Endothelial cell of umbilical vein (primary cell): ENCODE measurements around the gene NEDD4L. TPM values are rescaled to one million over a fixed set of nuclear protein-coding genes. Genes with fewer than 3 reads are reported as not detected.

ENCODE experiments used
- BruUV-seq: library from RNA; stranded (reverse); fragments of 400-500 nt; replicated peaks from 2 replicates; lab custom pipeline; 2021; lab: Mats Ljungman, UMichigan
- CTCF ChIA-PET: fragments of 300-600, 350-600 bp; sonication (Branson Sonifier 250); formaldehyde crosslinking; loops from one replicate; lab custom pipeline; 2021; ENCODE audit warnings: antibody characterized with exemption, inconsistent platforms; lab: Charles Lee
- POLR2A ChIA-PET: fragments of 300-600, 350-600 bp; sonication (Branson Sonifier 250); formaldehyde crosslinking; loops from one replicate; lab custom pipeline; 2021; ENCODE audit warnings: antibody characterized with exemption, inconsistent platforms; lab: Charles Lee
- DNase-seq: peaks from one replicate; pipeline ENCODE4 v3.0.0-alpha.2; 2011; ENCODE audit warnings: low read depth, low spot score
- FAIRE-seq: peaks from 2 replicates; lab custom pipeline; 2011; peaks lifted over from hg19 to GRCh38; lab: Jason Lieb, UNC
- H2AFZ ChIP-seq: 2 replicates; pipeline ENCODE4 v1.6.0; 2012; ENCODE audit warnings: low read depth, low read length, control low read depth, inconsistent platforms
- H3K27ac ChIP-seq: 2 replicates; pipeline ENCODE4 v1.5.1; 2011; ENCODE audit warnings: low read depth, mild to moderate bottlenecking, control low read depth, low read length, moderate library complexity; ENCODE audit not compliant: insufficient read depth
- H3K27me3 ChIP-seq, 2 experiments: 2 replicates each; pipeline versions ENCODE4 v1.6.0 to v1.6.1; 2011; ENCODE audit warnings: low read length in 2 of 2, mixed read lengths in 1 of 2; ENCODE audit not compliant: control insufficient read depth in 2 of 2, insufficient read depth in 2 of 2
- H3K36me3 ChIP-seq, 2 experiments: 2 replicates in 1 of 2; 3 replicates in 1 of 2; pipeline ENCODE4 v1.5.1; 2011; ENCODE audit warnings: low read length in 2 of 2, mild to moderate bottlenecking in 1 of 2, moderate library complexity in 1 of 2; ENCODE audit not compliant: control insufficient read depth in 2 of 2, insufficient read depth in 2 of 2; ENCODE audit errors: extremely low read depth in 1 of 2
- H3K4me1 ChIP-seq: 3 replicates; pipeline ENCODE4 v1.5.1; 2011; ENCODE audit warnings: mild to moderate bottlenecking, low read length; ENCODE audit not compliant: control insufficient read depth, insufficient read depth; ENCODE audit errors: extremely low read depth
- H3K4me2 ChIP-seq: 2 replicates; pipeline ENCODE4 v1.6.1; 2011; ENCODE audit warnings: low read length, control low read depth, mixed read lengths; ENCODE audit not compliant: insufficient read depth
- H3K4me3 ChIP-seq, 3 experiments: fragments of 200-600 bp in 1 of 3; sonication (generic), shearing (Covaris generic) in 1 of 3; replicated peaks in 1 of 3; 2 replicates each; pipeline ENCODE4 v1.5.1; 2011 to 2016; ENCODE audit warnings: control low read depth in 3 of 3, low read length in 3 of 3, mild to moderate bottlenecking in 2 of 3, inconsistent platforms in 1 of 3, low read depth in 1 of 3, moderate library complexity in 1 of 3; ENCODE audit not compliant: insufficient read depth in 1 of 3
- H3K79me2 ChIP-seq: 2 replicates; pipeline ENCODE4 v1.6.0; 2012; ENCODE audit warnings: low read length, inconsistent platforms; ENCODE audit not compliant: control insufficient read depth, insufficient read depth
- H3K9ac ChIP-seq: replicated peaks from 2 replicates; pipeline ENCODE3; 2011; ENCODE audit warnings: low read length, control low read depth; ENCODE audit not compliant: insufficient read depth; ENCODE audit errors: extremely low read depth
- H3K9me1 ChIP-seq: replicated peaks from 3 replicates; pipeline ENCODE4 v1.6.0; 2011; ENCODE audit warnings: mild to moderate bottlenecking, low read length; ENCODE audit not compliant: control insufficient read depth, insufficient read depth; ENCODE audit errors: extremely low read depth
- H3K9me3 ChIP-seq: replicated peaks from 2 replicates; pipeline ENCODE4 v1.5.1; 2012; ENCODE audit warnings: low read length, inconsistent platforms; ENCODE audit not compliant: control insufficient read depth, insufficient read depth
- H4K20me1 ChIP-seq: replicated peaks from 2 replicates; pipeline ENCODE3; 2011; ENCODE audit warnings: mild to moderate bottlenecking, low read length; ENCODE audit not compliant: control insufficient read depth, insufficient read depth; ENCODE audit errors: extremely low read depth
- EZH2 ChIP-seq: IDR thresholded peaks from 2 replicates; pipeline ENCODE4 v1.6.1; 2012; ENCODE audit warnings: borderline replicate concordance, low read depth, mild to moderate bottlenecking, moderate library complexity, low read length, inconsistent platforms; ENCODE audit not compliant: severe bottlenecking
- FOS ChIP-seq: IDR thresholded peaks from 2 replicates; pipeline ENCODE4 v1.6.1; 2011; ENCODE audit warnings: mild to moderate bottlenecking, low read length, moderate library complexity, borderline replicate concordance; ENCODE audit not compliant: insufficient read depth
- GATA2 ChIP-seq: IDR thresholded peaks from 2 replicates; pipeline ENCODE4 v1.7.0; 2011; ENCODE audit warnings: low read depth, mild to moderate bottlenecking, moderate library complexity, mixed read lengths, low read length; ENCODE audit not compliant: insufficient read length, insufficient read depth
- JUN ChIP-seq: IDR thresholded peaks from 2 replicates; pipeline ENCODE4 v1.6.1; 2011; ENCODE audit warnings: borderline replicate concordance, low read depth; ENCODE audit not compliant: insufficient read length, insufficient read depth
- MYC ChIP-seq: IDR thresholded peaks from one replicate; pipeline ENCODE4 v1.6.1; 2011; ENCODE audit warnings: mild to moderate bottlenecking, low read depth, low read length
- POLR2A ChIP-seq: IDR thresholded peaks from 2 replicates; pipeline ENCODE4 v1.6.1; 2012; ENCODE audit warnings: low read depth, mild to moderate bottlenecking, control low read depth, low read length
- POLR2AphosphoS5 ChIP-seq: IDR thresholded peaks from 2 replicates; pipeline ENCODE4 v1.6.1; 2012; ENCODE audit warnings: low read depth, mild to moderate bottlenecking, control low read depth, low read length, moderate library complexity; ENCODE audit not compliant: insufficient read depth
- dilution Hi-C: fragments of 300-500 bp; cut with MboI; formaldehyde crosslinking; loops from one replicate; pipeline ENCODE4 v1.15.0; 2019; ENCODE audit warnings: low sequenced_read_pairs; ENCODE audit not compliant: extremely low pct_ligation_motif_present
- intact Hi-C: fragments of 100-400 bp; cut with micrococcal nuclease; formaldehyde crosslinking; loops from one replicate; pipeline ENCODE4 v1.10.0; 2022
- polyA plus RNA-seq, 4 experiments: library from polyadenylated mRNA; depleted of rRNA in 3 of 4; stranded (reverse) in 3 of 4; unstranded in 1 of 4; fragments of >200 nt; gene quantifications; 2 replicates each; pipeline versions ENCODE4 v1.2.1 to v1.2.3, GENCODE V29; 2011 to 2012; ENCODE audit warnings: missing spikeins in 1 of 4
- total RNA-seq: library from RNA; stranded (reverse); gene quantifications from 2 replicates; pipeline ENCODE4 v1.2.3, GENCODE V29; 2021
- TF ChIP-seq, protein P1 (sequence below), 2 donors: IDR thresholded peaks; 1 replicate in 1 of 2; 2 replicates in 1 of 2; pipeline ENCODE4 v1.5.1; 2011; ENCODE audit warnings: low read length in 2 of 2, mild to moderate bottlenecking in 2 of 2, moderate library complexity in 2 of 2, control low read depth in 1 of 2, inconsistent platforms in 1 of 2, low read depth in 1 of 2; ENCODE audit not compliant: insufficient read depth in 1 of 2; ENCODE audit errors: extremely low read depth in 1 of 2
- TF ChIP-seq, protein P2 (sequence below): IDR thresholded peaks from 2 replicates; pipeline ENCODE4 v1.6.1; 2011; ENCODE audit not compliant: insufficient read depth, insufficient read length

The NEDD4L gene
- total and polyA plus RNA-seq, 2 donors (not counting 3 experiments of a cell fraction or from before 2014, with no cell fraction given), result 20.5 to 78.9 TPM

DNA sequence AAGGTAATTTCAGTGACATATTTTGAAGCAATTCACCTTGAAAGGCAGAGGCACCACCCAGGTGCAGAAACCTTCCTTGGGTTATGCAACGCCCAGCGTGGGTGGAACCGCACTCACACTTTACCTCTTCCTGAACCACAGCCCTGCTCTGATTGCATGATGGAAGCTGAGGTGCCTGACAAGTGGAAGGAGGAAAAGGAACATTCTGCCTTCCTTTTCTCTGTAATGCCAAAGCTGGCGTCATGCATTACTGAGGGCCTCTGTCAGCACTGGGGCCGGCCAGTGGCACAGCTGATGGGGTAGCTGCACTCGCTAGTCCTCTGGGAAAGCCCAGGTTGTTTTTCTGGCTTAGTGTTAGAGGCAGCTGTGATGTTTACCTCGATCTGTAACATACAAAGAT, 266.5 kb downstream of the NEDD4L start:
- dilution Hi-C loops (no loop called here), intact Hi-C loops (loop anchor here (1.0 kb wide), 1 partner anchor 10 kb away; no protein-coding TSS in a partner anchor)
- Histone ChIP-seq H3K4me2 (no peak overlapping the region), H3K9me1 (no peaks in the 10 kb centered on the region), H3K27ac (no peak overlapping the region), H3K79me2 (no peaks in the 10 kb centered on the region), H3K27me3 (no peaks in the 10 kb centered on the region), H2AFZ (no peak overlapping the region), H3K4me3 (no peak overlapping the region), H3K9ac (no peak overlapping the region), H3K4me1 (peaks cover 22% of the 10 kb centered on the region), H3K36me3 (no peaks in the 10 kb centered on the region), H3K9me3 (no peaks in the 10 kb centered on the region), H4K20me1 (no peaks in the 10 kb centered on the region)
- no TSS peak for BruUV-seq
- POLR2A ChIA-PET, result no interaction called here
- FAIRE-seq (peak; percentile 73), DNase-seq (no peak)
- TF ChIP-seq GATA2 (no peak), FOS (no peak), JUN (no peak), POLR2AphosphoS5 (no peak), MYC (no peak), EZH2 (no peak), POLR2A (no peak)
- TF ChIP-seq, protein P1, sequence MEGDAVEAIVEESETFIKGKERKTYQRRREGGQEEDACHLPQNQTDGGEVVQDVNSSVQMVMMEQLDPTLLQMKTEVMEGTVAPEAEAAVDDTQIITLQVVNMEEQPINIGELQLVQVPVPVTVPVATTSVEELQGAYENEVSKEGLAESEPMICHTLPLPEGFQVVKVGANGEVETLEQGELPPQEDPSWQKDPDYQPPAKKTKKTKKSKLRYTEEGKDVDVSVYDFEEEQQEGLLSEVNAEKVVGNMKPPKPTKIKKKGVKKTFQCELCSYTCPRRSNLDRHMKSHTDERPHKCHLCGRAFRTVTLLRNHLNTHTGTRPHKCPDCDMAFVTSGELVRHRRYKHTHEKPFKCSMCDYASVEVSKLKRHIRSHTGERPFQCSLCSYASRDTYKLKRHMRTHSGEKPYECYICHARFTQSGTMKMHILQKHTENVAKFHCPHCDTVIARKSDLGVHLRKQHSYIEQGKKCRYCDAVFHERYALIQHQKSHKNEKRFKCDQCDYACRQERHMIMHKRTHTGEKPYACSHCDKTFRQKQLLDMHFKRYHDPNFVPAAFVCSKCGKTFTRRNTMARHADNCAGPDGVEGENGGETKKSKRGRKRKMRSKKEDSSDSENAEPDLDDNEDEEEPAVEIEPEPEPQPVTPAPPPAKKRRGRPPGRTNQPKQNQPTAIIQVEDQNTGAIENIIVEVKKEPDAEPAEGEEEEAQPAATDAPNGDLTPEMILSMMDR (IDR thresholded peaks at IDR 0.05; ENCODE audit: extremely low read depth in 1 of 2, insufficient read depth in 1 of 2, low read depth in 1 of 2, low read length in 2 of 2), result no peak
- TF ChIP-seq, protein P2, sequence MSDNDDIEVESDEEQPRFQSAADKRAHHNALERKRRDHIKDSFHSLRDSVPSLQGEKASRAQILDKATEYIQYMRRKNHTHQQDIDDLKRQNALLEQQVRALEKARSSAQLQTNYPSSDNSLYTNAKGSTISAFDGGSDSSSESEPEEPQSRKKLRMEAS, result no peak
- CTCF ChIA-PET, result interaction anchor here (1.5 kb wide), 1 partner anchor 175 kb away, joined by 3 read pairs; no protein-coding TSS in a partner anchor
